ENCODE measurements around the gene ELF2. TPM values are rescaled to one million over a fixed set of nuclear protein-coding genes. Genes with fewer than 3 reads are reported as not detected.

ELF2 gene
- polyA plus RNA-seq, 1 of the 3 experiments (the other 2 are of a cell fraction): 14.0 TPM

DNA sequence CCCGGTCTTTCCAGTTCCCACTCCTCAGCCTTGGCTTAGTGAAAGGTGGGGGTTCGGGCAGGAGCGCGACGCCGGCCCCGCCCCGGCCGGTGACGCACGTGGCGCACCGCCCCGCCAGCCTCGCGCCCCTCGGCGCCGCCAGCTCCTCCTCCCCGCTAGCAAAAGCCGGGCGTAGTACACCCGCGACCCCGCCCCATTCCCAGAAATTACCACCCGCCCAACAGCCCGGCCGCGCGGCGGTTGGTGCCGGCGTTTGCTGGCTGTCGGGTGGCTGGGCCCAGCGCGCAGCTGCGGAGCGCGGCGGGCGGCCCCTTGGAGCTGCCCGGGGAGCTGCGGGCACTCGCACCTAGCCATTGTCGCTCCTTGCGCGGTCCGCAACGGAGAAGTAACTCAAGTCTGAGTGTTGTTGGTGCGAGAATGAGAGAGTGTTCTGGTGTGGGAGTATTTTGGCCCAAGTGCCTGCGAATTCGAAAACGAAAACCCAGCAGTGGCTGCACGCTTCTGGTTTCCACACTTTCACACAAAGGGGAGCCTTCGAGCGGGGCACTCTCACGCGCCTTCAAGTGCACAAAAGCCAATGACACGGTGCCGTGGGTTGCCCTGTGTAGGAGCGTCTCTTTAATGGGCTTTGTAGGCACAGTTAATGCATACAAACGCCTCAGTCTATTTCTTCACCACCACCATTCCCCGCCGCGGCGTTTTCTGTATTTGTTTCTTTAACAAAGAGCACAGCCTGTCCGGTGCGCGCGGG, 1.0 kb upstream of the ELF2 start:
- ChIA-PET POLR2A (interaction anchor here (0.7 to 3.6 kb wide), 7 partner anchors 12 to 158 kb away, joined by 4 to 19 read pairs (median 4); partner anchors contain the start of genes NAA15 and NDUFC1), CTCF (interaction anchor here (0.6 to 3.7 kb wide), 7 partner anchors 10 to 1250 kb away, joined by 3 to 19 read pairs (median 4); no protein-coding TSS in a partner anchor)
- Histone ChIP-seq H3K27me3 (ENCODE audit: insufficient read depth) (no peaks in the 10 kb centered on the region), H3K9me2 (no peaks in the 10 kb centered on the region), H3K9me3 (no peaks in the 10 kb centered on the region), H3K36me3 (replicated peaks in 1 of 2; ENCODE audit: control insufficient read depth in 1 of 2, insufficient read depth in 2 of 2, low read length in 1 of 2) (no peaks in the 10 kb centered on the region), H4K20me1 (ENCODE audit: insufficient read depth) (peaks cover 6% of the 10 kb centered on the region; the same call in 1 of the 2 replicates), H3K27ac (ENCODE audit: low read depth in 2 of 2, low read length in 1 of 2) (peak overlapping the region; percentile 85 to 97), H3F3A (replicated peaks; ENCODE audit: insufficient read depth) (peaks cover 26% of the 10 kb centered on the region), H3K4me3 (ENCODE audit: low read depth in 2 of 2, low read length in 1 of 2) (peak overlapping the region; percentile 94 to 98), H2AFZ (ENCODE audit: low read depth) (peak overlapping the region; percentile 97), H3K79me2 (ENCODE audit: insufficient read depth) (peaks cover 36% of the 10 kb centered on the region), H3K4me2 (peak overlapping the region; percentile 93), H3K9ac (peak overlapping the region; percentile 80), H3K4me1 (ENCODE audit: control insufficient read depth in 1 of 2, insufficient read depth in 2 of 2, low read depth in 1 of 2, low read length in 1 of 2) (peaks cover 3 to 11% of the 10 kb centered on the region in 2 experiments; a peak in 3 of 4 replicates)
- WGBS (ENCODE audit: low lambda C conversion rate): 3% methylated on average over 30 of the region's 70 CpGs
- DNase-seq: peak; percentile 96
- TF ChIP-seq, protein P1, sequence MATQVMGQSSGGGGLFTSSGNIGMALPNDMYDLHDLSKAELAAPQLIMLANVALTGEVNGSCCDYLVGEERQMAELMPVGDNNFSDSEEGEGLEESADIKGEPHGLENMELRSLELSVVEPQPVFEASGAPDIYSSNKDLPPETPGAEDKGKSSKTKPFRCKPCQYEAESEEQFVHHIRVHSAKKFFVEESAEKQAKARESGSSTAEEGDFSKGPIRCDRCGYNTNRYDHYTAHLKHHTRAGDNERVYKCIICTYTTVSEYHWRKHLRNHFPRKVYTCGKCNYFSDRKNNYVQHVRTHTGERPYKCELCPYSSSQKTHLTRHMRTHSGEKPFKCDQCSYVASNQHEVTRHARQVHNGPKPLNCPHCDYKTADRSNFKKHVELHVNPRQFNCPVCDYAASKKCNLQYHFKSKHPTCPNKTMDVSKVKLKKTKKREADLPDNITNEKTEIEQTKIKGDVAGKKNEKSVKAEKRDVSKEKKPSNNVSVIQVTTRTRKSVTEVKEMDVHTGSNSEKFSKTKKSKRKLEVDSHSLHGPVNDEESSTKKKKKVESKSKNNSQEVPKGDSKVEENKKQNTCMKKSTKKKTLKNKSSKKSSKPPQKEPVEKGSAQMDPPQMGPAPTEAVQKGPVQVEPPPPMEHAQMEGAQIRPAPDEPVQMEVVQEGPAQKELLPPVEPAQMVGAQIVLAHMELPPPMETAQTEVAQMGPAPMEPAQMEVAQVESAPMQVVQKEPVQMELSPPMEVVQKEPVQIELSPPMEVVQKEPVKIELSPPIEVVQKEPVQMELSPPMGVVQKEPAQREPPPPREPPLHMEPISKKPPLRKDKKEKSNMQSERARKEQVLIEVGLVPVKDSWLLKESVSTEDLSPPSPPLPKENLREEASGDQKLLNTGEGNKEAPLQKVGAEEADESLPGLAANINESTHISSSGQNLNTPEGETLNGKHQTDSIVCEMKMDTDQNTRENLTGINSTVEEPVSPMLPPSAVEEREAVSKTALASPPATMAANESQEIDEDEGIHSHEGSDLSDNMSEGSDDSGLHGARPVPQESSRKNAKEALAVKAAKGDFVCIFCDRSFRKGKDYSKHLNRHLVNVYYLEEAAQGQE (IDR thresholded peaks at IDR 0.05; ENCODE audit: low read depth, low read length): 0 out of 2 replicates have a peak, but pooled peaks have one; percentile 18
- no peak for TF ChIP-seq ELF1 (IDR thresholded peaks at IDR 0.05)
- TF ChIP-seq, protein P2, sequence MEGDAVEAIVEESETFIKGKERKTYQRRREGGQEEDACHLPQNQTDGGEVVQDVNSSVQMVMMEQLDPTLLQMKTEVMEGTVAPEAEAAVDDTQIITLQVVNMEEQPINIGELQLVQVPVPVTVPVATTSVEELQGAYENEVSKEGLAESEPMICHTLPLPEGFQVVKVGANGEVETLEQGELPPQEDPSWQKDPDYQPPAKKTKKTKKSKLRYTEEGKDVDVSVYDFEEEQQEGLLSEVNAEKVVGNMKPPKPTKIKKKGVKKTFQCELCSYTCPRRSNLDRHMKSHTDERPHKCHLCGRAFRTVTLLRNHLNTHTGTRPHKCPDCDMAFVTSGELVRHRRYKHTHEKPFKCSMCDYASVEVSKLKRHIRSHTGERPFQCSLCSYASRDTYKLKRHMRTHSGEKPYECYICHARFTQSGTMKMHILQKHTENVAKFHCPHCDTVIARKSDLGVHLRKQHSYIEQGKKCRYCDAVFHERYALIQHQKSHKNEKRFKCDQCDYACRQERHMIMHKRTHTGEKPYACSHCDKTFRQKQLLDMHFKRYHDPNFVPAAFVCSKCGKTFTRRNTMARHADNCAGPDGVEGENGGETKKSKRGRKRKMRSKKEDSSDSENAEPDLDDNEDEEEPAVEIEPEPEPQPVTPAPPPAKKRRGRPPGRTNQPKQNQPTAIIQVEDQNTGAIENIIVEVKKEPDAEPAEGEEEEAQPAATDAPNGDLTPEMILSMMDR (IDR thresholded peaks at IDR 0.05): no peak
- TF ChIP-seq, protein P3, sequence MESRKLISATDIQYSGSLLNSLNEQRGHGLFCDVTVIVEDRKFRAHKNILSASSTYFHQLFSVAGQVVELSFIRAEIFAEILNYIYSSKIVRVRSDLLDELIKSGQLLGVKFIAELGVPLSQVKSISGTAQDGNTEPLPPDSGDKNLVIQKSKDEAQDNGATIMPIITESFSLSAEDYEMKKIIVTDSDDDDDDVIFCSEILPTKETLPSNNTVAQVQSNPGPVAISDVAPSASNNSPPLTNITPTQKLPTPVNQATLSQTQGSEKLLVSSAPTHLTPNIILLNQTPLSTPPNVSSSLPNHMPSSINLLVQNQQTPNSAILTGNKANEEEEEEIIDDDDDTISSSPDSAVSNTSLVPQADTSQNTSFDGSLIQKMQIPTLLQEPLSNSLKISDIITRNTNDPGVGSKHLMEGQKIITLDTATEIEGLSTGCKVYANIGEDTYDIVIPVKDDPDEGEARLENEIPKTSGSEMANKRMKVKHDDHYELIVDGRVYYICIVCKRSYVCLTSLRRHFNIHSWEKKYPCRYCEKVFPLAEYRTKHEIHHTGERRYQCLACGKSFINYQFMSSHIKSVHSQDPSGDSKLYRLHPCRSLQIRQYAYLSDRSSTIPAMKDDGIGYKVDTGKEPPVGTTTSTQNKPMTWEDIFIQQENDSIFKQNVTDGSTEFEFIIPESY (IDR thresholded peaks at IDR 0.05; ENCODE audit: borderline replicate concordance, low read depth): no peak
- no peak for TF ChIP-seq FOSL2 (IDR thresholded peaks at IDR 0.05; ENCODE audit: borderline replicate concordance, low read depth)
- no peak for TF ChIP-seq GATA2 (CRISPR knock-in tag; IDR thresholded peaks at IDR 0.05)
- TF ChIP-seq, protein P4, sequence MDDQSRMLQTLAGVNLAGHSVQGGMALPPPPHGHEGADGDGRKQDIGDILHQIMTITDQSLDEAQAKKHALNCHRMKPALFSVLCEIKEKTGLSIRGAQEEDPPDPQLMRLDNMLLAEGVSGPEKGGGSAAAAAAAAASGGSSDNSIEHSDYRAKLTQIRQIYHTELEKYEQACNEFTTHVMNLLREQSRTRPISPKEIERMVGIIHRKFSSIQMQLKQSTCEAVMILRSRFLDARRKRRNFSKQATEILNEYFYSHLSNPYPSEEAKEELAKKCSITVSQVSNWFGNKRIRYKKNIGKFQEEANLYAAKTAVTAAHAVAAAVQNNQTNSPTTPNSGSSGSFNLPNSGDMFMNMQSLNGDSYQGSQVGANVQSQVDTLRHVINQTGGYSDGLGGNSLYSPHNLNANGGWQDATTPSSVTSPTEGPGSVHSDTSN (IDR thresholded peaks at IDR 0.05): no peak
- TF ChIP-seq GABPA (IDR thresholded peaks at IDR 0.05; ENCODE audit: low read depth): no peak
- TF ChIP-seq, protein P5, sequence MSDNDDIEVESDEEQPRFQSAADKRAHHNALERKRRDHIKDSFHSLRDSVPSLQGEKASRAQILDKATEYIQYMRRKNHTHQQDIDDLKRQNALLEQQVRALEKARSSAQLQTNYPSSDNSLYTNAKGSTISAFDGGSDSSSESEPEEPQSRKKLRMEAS (IDR thresholded peaks at IDR 0.05; ENCODE audit: low read depth): peak; percentile 75
- peak in 1 of 2 experiments; percentile 26; a peak in 1 of 4 replicates for TF ChIP-seq EP300 (IDR thresholded peaks at IDR 0.05; ENCODE audit: borderline replicate concordance in 1 of 2, low read depth in 1 of 2, low read length in 1 of 2)
- TF ChIP-seq, protein P6, sequence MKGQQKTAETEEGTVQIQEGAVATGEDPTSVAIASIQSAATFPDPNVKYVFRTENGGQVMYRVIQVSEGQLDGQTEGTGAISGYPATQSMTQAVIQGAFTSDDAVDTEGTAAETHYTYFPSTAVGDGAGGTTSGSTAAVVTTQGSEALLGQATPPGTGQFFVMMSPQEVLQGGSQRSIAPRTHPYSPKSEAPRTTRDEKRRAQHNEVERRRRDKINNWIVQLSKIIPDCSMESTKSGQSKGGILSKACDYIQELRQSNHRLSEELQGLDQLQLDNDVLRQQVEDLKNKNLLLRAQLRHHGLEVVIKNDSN (IDR thresholded peaks at IDR 0.05; ENCODE audit: borderline replicate concordance, low read depth): no peak; the same call in 1 of the 2 replicates
- TF ChIP-seq RXRA (IDR thresholded peaks at IDR 0.05; ENCODE audit: borderline replicate concordance, low read depth): no peak
- TF ChIP-seq POLR2AphosphoS5 (IDR thresholded peaks at IDR 0.05; ENCODE audit: low read depth, low read length): peak; percentile 92
- TF ChIP-seq SIN3A (IDR thresholded peaks at IDR 0.05; ENCODE audit: borderline replicate concordance, low read depth, low read length): peak; percentile 82; the same call in 1 of the 2 replicates
- no peak for TF ChIP-seq TEAD4 (IDR thresholded peaks at IDR 0.05; ENCODE audit: borderline replicate concordance, insufficient read depth)
- TF ChIP-seq SMC3 (IDR thresholded peaks at IDR 0.05; ENCODE audit: low read depth, low read length): no peak
- TF ChIP-seq RCOR1 (IDR thresholded peaks at IDR 0.05; ENCODE audit: low read length): 0 out of 2 replicates have a peak, but pooled peaks have one; percentile 6
- peak; percentile 93 for TF ChIP-seq MXI1 (IDR thresholded peaks at IDR 0.05; ENCODE audit: low read depth, low read length)
- TF ChIP-seq RFX5 (IDR thresholded peaks at IDR 0.05; ENCODE audit: low read length): peak; percentile 12; the same call in 1 of the 2 replicates
- peak; percentile 21; the same call in 1 of the 2 replicates for TF ChIP-seq TCF12 (IDR thresholded peaks at IDR 0.05)
